PC-9 (cell line): Measurements from ENCODE around the gene SORBS1. TPM values are rescaled to one million over a fixed set of nuclear protein-coding genes. Genes with fewer than 3 reads are reported as not detected.

ENCODE experiments used
- BruUV-seq: library from RNA; stranded (reverse); fragments of 400-500 nt; replicated peaks from 2 replicates; lab custom pipeline; 2021; lab: Mats Ljungman, UMichigan
- CTCF ChIA-PET: fragments of 300-600 bp; sonication (Branson Sonifier 250); formaldehyde crosslinking; loops from one replicate; lab custom pipeline; 2022; ENCODE audit warnings: antibody characterized with exemption; lab: Charles Lee
- POLR2A ChIA-PET: fragments of 300-600 bp; sonication (Branson Sonifier 250); formaldehyde crosslinking; loops from one replicate; lab custom pipeline; 2022; ENCODE audit warnings: antibody characterized with exemption; ENCODE audit not compliant: unreplicated experiment; lab: Charles Lee
- DNase-seq, 2 experiments: peaks; one replicate each; pipeline versions ENCODE4 v3.0.0 to v3.0.0-alpha.2; 2015 to 2022; ENCODE audit warnings: mixed read lengths in 1 of 2
- H2AFZ ChIP-seq: fragments of 200-600 bp; sonication (generic); 2 replicates; pipeline ENCODE4 v1.8.1; 2017; ENCODE audit warnings: antibody characterized with exemption
- H3F3A ChIP-seq: fragments of 200-600 bp; sonication (generic); 2 replicates; pipeline ENCODE4 v1.8.1; 2017; ENCODE audit warnings: antibody characterized with exemption, mild to moderate bottlenecking, low read depth; ENCODE audit not compliant: insufficient read depth
- H3K27ac ChIP-seq: fragments of 200-600 bp; sonication (generic); 2 replicates; pipeline ENCODE4 v1.6.1; 2016; ENCODE audit warnings: mixed run types
- H3K27me3 ChIP-seq: fragments of 200-600 bp; sonication (generic); 2 replicates; pipeline ENCODE4 v1.6.1; 2016; ENCODE audit warnings: low read depth, mixed run types; ENCODE audit not compliant: insufficient read depth
- H3K36me3 ChIP-seq: fragments of 200-600 bp; sonication (generic); 2 replicates; pipeline ENCODE4 v1.6.1; 2016; ENCODE audit warnings: low read depth, mixed run types
- H3K4me1 ChIP-seq: fragments of 200-600 bp; sonication (generic); replicated peaks from 2 replicates; pipeline ENCODE4 v1.6.1; 2016; ENCODE audit warnings: mixed run types; ENCODE audit not compliant: insufficient read depth
- H3K4me2 ChIP-seq: fragments of 200-600 bp; sonication (generic); 2 replicates; pipeline ENCODE4 v1.6.1; 2017; ENCODE audit warnings: mixed run types
- H3K4me3 ChIP-seq: fragments of 200-600 bp; sonication (generic); 2 replicates; pipeline ENCODE4 v1.6.1; 2016; ENCODE audit warnings: mixed run types
- H3K79me2 ChIP-seq: fragments of 200-600 bp; sonication (generic); 2 replicates; pipeline ENCODE4 v1.6.1; 2017; ENCODE audit warnings: low read depth, mixed run types
- H3K9me2 ChIP-seq: fragments of 200-600 bp; sonication (generic); 2 replicates; pipeline ENCODE4 v1.8.1; 2017; ENCODE audit warnings: mild to moderate bottlenecking; ENCODE audit not compliant: insufficient read depth
- H3K9me3 ChIP-seq: fragments of 200-600 bp; sonication (generic); 2 replicates; pipeline ENCODE4 v1.8.1; 2016; ENCODE audit warnings: low read depth; ENCODE audit not compliant: insufficient read depth
- H4K20me1 ChIP-seq: fragments of 200-600 bp; sonication (generic); 2 replicates; pipeline ENCODE4 v1.8.1; 2017; ENCODE audit not compliant: insufficient read depth
- CTCF ChIP-seq: fragments of 200-600 bp; sonication (generic); conservative IDR thresholded peaks from 2 replicates; pipeline ENCODE4 v1.6.1; 2017; ENCODE audit warnings: mixed run types, antibody characterized with exemption, mild to moderate bottlenecking, moderate library complexity
- EZH2 ChIP-seq: fragments of 200-600 bp; sonication (generic); IDR thresholded peaks from 2 replicates; pipeline ENCODE4 v1.8.0; 2017; ENCODE audit warnings: antibody characterized with exemption, low read depth
- intact Hi-C: fragments of 100-400 bp; cut with micrococcal nuclease; formaldehyde crosslinking; loops from one replicate; pipeline ENCODE4 v1.10.0; 2022; ENCODE audit not compliant: unreplicated experiment
- total RNA-seq: library from RNA; stranded (reverse); gene quantifications from 2 replicates; pipeline ENCODE4 v1.2.3, GENCODE V29; 2021

The SORBS1 gene
- total RNA-seq, 1 experiment from 2014 or later, result 5.0 TPM

- H3K4me1 ChIP-seq, result no peaks in the 10 kb centered on the region
- H2AFZ ChIP-seq, result no peak overlapping the region
- H3K27me3 ChIP-seq, result no peaks in the 10 kb centered on the region
- TF ChIP-seq CTCF (no peak), EZH2 (no peak)
- no TSS peak for BruUV-seq
- DNase-seq, result no peak
- H3K4me2 ChIP-seq, result no peak overlapping the region
- intact Hi-C loops, result no loop called here
- H3K4me3 ChIP-seq, result no peak overlapping the region
- no peaks in the 10 kb centered on the region for H3K36me3 ChIP-seq
- ChIA-PET CTCF (no interaction called here), POLR2A (interaction anchor here (0.5 kb wide), 1 partner anchor 17 kb away, joined by 5 read pairs; no protein-coding TSS in a partner anchor)
- H3K27ac ChIP-seq, result no peak overlapping the region
- no peaks in the 10 kb centered on the region for H3F3A ChIP-seq
- H3K9me3 ChIP-seq, result no peaks in the 10 kb centered on the region
- no peaks in the 10 kb centered on the region for H3K79me2 ChIP-seq
- H4K20me1 ChIP-seq, result no peaks in the 10 kb centered on the region
- H3K9me2 ChIP-seq, result no peaks in the 10 kb centered on the region
Observed at GRCh38 chr10:95565336-95565735, 4.2 kb upstream of the SORBS1 start.

GRCh38 chr10:95564291-95564690, 3.1 kb upstream of the SORBS1 start:
- intact Hi-C loops, result no loop called here
- Histone ChIP-seq H3K27ac (no peak overlapping the region), H3K36me3 (no peaks in the 10 kb centered on the region), H3K4me3 (no peak overlapping the region), H3K9me3 (no peaks in the 10 kb centered on the region), H4K20me1 (no peaks in the 10 kb centered on the region), H3K4me1 (no peaks in the 10 kb centered on the region), H2AFZ (no peak overlapping the region), H3K79me2 (no peaks in the 10 kb centered on the region), H3K9me2 (no peaks in the 10 kb centered on the region), H3K4me2 (no peak overlapping the region), H3K27me3 (no peaks in the 10 kb centered on the region), H3F3A (no peaks in the 10 kb centered on the region)
- ChIA-PET POLR2A (no interaction called here), CTCF (no interaction called here)
- no peak for DNase-seq
- no TSS peak for BruUV-seq
- TF ChIP-seq EZH2, result no peak
- no peak for TF ChIP-seq CTCF

GRCh38 chr10:95562341-95562965, 1.3 kb upstream of the SORBS1 start:
- no peaks in the 10 kb centered on the region for H3K36me3 ChIP-seq
- H3K9me3 ChIP-seq, result no peaks in the 10 kb centered on the region
- no TSS peak for BruUV-seq
- H3F3A ChIP-seq, result no peaks in the 10 kb centered on the region
- no peaks in the 10 kb centered on the region for H3K79me2 ChIP-seq
- H3K4me1 ChIP-seq, result no peaks in the 10 kb centered on the region
- H3K27me3 ChIP-seq, result no peaks in the 10 kb centered on the region
- H3K27ac ChIP-seq, result no peak overlapping the region
- intact Hi-C loops, result no loop called here
- DNase-seq, result no peak
- no peak overlapping the region for H3K4me3 ChIP-seq
- no peak for TF ChIP-seq EZH2
- no peak for TF ChIP-seq CTCF
- CTCF ChIA-PET, result no interaction called here
- H4K20me1 ChIP-seq, result no peaks in the 10 kb centered on the region
- no peak overlapping the region for H3K4me2 ChIP-seq
- no peak overlapping the region for H2AFZ ChIP-seq
- no peaks in the 10 kb centered on the region for H3K9me2 ChIP-seq
- POLR2A ChIA-PET, result interaction anchor here (0.6 kb wide), 1 partner anchor 1184 kb away, joined by 5 read pairs; no protein-coding TSS in a partner anchor
